HCT116 (cell line): ENCODE data around the gene FRRS1L. TPM values are rescaled to one million over a fixed set of nuclear protein-coding genes. Genes with fewer than 3 reads are reported as not detected.

Source experiments
- ATAC-seq: fragments of 200-7000 bp; cut with Tn5 transposase; 2 replicates; pipeline ENCODE4 v1.9.1; 2020; ENCODE audit warnings: mild to moderate bottlenecking, moderate library complexity
- BruUV-seq: library from RNA; stranded (reverse); fragments of 400-500 nt; replicated peaks from 2 replicates; lab custom pipeline; 2021; lab: Mats Ljungman, UMichigan
- CTCF ChIA-PET: fragments of 300-600 bp; sonication (Branson Sonifier 250); formaldehyde crosslinking; loops from one replicate; lab custom pipeline; 2021; ENCODE audit warnings: antibody characterized with exemption; lab: Charles Lee
- POLR2A ChIA-PET: fragments of 300-600, 350-600 bp; sonication (Branson Sonifier 250); formaldehyde crosslinking; loops from one replicate; lab custom pipeline; 2021; ENCODE audit warnings: antibody characterized with exemption; lab: Charles Lee
- RAD21 ChIA-PET, 2 experiments: fragments of 300-600 bp; sonication (Branson Sonifier 250); formaldehyde crosslinking; loops; one replicate each; lab custom pipeline; 2023; ENCODE audit warnings: low total read pairs in 2 of 2; ENCODE audit not compliant: uncharacterized antibody in 2 of 2, unreplicated experiment in 2 of 2, low non-redundant PET in 1 of 2; lab: Charles Lee
- DNase-seq: peaks from one replicate; pipeline ENCODE4 v3.0.0-alpha.2; 2010; ENCODE audit warnings: low read depth, low spot score
- H2AFZ ChIP-seq: fragments of 200-600 bp; shearing (Covaris generic), sonication (generic); 2 replicates; pipeline ENCODE4 v1.6.1; 2017; ENCODE audit warnings: low read depth, mixed run types, mixed read lengths, antibody characterized with exemption, low read length; ENCODE audit not compliant: poor library complexity, severe bottlenecking
- H3K27ac ChIP-seq: 2 replicates; pipeline ENCODE4 v1.5.1; 2012; ENCODE audit warnings: low read depth, low read length
- H3K27me3 ChIP-seq: fragments of 200-600 bp; sonication (generic); 2 replicates; pipeline ENCODE4 v1.6.1; 2016; ENCODE audit warnings: mixed run types, low read length, mixed read lengths; ENCODE audit not compliant: insufficient read depth
- H3K36me3 ChIP-seq, 2 experiments: fragments of 200-500 bp in 1 of 2; fragments of 200-600 bp in 1 of 2; sonication (Bioruptor generic) in 1 of 2; sonication (generic) in 1 of 2; 2 replicates each; pipeline versions ENCODE4 v1.5.1 to v1.6.1; 2014 to 2016; ENCODE audit warnings: low read length in 2 of 2, inconsistent platforms in 1 of 2, mixed read lengths in 1 of 2, mixed run types in 1 of 2; ENCODE audit not compliant: insufficient read depth in 2 of 2, control insufficient read depth in 1 of 2
- H3K4me1 ChIP-seq, 2 experiments: fragments of 200-600 bp in 1 of 2; sonication (generic) in 1 of 2; 2 replicates each; pipeline versions ENCODE4 v1.5.1 to v1.6.1; 2012 to 2017; ENCODE audit warnings: low read length in 2 of 2, inconsistent platforms in 1 of 2, mild to moderate bottlenecking in 1 of 2, mixed read lengths in 1 of 2, mixed run types in 1 of 2, moderate library complexity in 1 of 2; ENCODE audit not compliant: insufficient read depth in 2 of 2, control insufficient read depth in 1 of 2
- H3K4me2 ChIP-seq: fragments of 200-600 bp; sonication (generic); 2 replicates; pipeline ENCODE4 v1.6.1; 2017; ENCODE audit warnings: mixed run types, low read length, mixed read lengths
- H3K4me3 ChIP-seq, 2 experiments: fragments of 200-600 bp in 1 of 2; sonication (generic) in 1 of 2; replicated peaks in 1 of 2; 2 replicates each; pipeline ENCODE4 v1.5.1; 2011 to 2016; ENCODE audit warnings: low read length in 2 of 2, control low read depth in 1 of 2, low read depth in 1 of 2, mild to moderate bottlenecking in 1 of 2, mixed read lengths in 1 of 2, mixed run types in 1 of 2
- H3K79me2 ChIP-seq: fragments of 200-600 bp; sonication (generic); 2 replicates; pipeline ENCODE4 v1.6.1; 2017; ENCODE audit warnings: mild to moderate bottlenecking, mixed run types, low read length, moderate library complexity, mixed read lengths; ENCODE audit not compliant: insufficient read depth
- H3K9ac ChIP-seq: fragments of 200-600 bp; sonication (generic); 2 replicates; pipeline ENCODE4 v1.6.1; 2016; ENCODE audit warnings: low read length, mixed read lengths
- H3K9me2 ChIP-seq: fragments of 200-600 bp; sonication (generic), shearing (Covaris generic); 2 replicates; pipeline ENCODE4 v1.6.1; 2017; ENCODE audit warnings: mixed run types, mild to moderate bottlenecking, moderate library complexity; ENCODE audit not compliant: insufficient read depth
- H3K9me3 ChIP-seq, 2 experiments: fragments of 200-500 bp in 1 of 2; fragments of 200-600 bp in 1 of 2; sonication (Bioruptor generic) in 1 of 2; sonication (generic) in 1 of 2; 2 replicates each; pipeline ENCODE4 v1.6.1; 2014 to 2017; ENCODE audit warnings: low read length in 2 of 2, mixed read lengths in 2 of 2, inconsistent platforms in 1 of 2, low read depth in 1 of 2, mild to moderate bottlenecking in 1 of 2, mixed run types in 1 of 2, moderate library complexity in 1 of 2; ENCODE audit not compliant: control insufficient read depth in 1 of 2, insufficient read depth in 1 of 2
- H4K20me1 ChIP-seq: fragments of 200-600 bp; sonication (generic), shearing (Covaris generic); 2 replicates; pipeline ENCODE4 v1.6.1; 2017; ENCODE audit warnings: mixed run types, mild to moderate bottlenecking, moderate library complexity; ENCODE audit not compliant: insufficient read depth
- CBX3 ChIP-seq: IDR thresholded peaks from 2 replicates; pipeline ENCODE4 v1.6.1; 2012; ENCODE audit warnings: low read depth
- CEBPB ChIP-seq: IDR thresholded peaks from 2 replicates; pipeline ENCODE4 v1.6.1; 2012; ENCODE audit warnings: low read depth
- EZH2 ChIP-seq: fragments of 200-600 bp; sonication (generic); IDR thresholded peaks from 2 replicates; pipeline ENCODE4 v1.6.1; 2017; ENCODE audit warnings: antibody characterized with exemption, mixed run types
- EZH2phosphoT487 ChIP-seq: fragments of 200-600 bp; IDR thresholded peaks from 2 replicates; pipeline ENCODE4 v1.6.1; 2018; ENCODE audit warnings: antibody characterized with exemption, borderline replicate concordance
- FOSL1 ChIP-seq: IDR thresholded peaks from 2 replicates; pipeline ENCODE4 v1.6.1; 2012; ENCODE audit warnings: low read depth
- JUND ChIP-seq: IDR thresholded peaks from 2 replicates; pipeline ENCODE4 v1.6.1; 2012
- POLR2A ChIP-seq: IDR thresholded peaks from 2 replicates; pipeline ENCODE4 v1.7.0; 2011; ENCODE audit warnings: borderline replicate concordance; ENCODE audit not compliant: insufficient read depth, insufficient read length; ENCODE audit errors: extremely low read depth
- RAD21 ChIP-seq: IDR thresholded peaks from 2 replicates; pipeline ENCODE4 v1.6.1; 2012; ENCODE audit warnings: low read depth, mild to moderate bottlenecking
- SRF ChIP-seq: IDR thresholded peaks from 2 replicates; pipeline ENCODE4 v1.6.1; 2012; ENCODE audit warnings: low read depth
- TCF7L2 ChIP-seq: IDR thresholded peaks from 2 replicates; pipeline ENCODE4 v1.7.0; 2011; ENCODE audit warnings: borderline replicate concordance, inconsistent platforms; ENCODE audit not compliant: insufficient read depth, insufficient read length; ENCODE audit errors: extremely low read depth
- ZNF274 ChIP-seq: fragments of 200-500 bp; sonication (Bioruptor generic); IDR thresholded peaks from 2 replicates; pipeline ENCODE4 v1.6.1; 2014; ENCODE audit warnings: mild to moderate bottlenecking, low read depth, low read length, inconsistent platforms
- intact Hi-C: fragments of 100-400 bp; cut with micrococcal nuclease; formaldehyde crosslinking; loops from 2 replicates; pipeline ENCODE4 v1.10.0; 2022
- total RNA-seq: library from RNA; stranded (reverse); gene quantifications from one replicate; pipeline ENCODE4 v1.2.1, GENCODE V29; 2021; ENCODE audit not compliant: unreplicated experiment
- TF ChIP-seq, protein P1 (sequence below): IDR thresholded peaks from 2 replicates; pipeline ENCODE4 v1.6.1; 2011; ENCODE audit warnings: mild to moderate bottlenecking, low read length, moderate library complexity; ENCODE audit not compliant: insufficient replicate concordance; ENCODE audit errors: extremely low read depth
- TF ChIP-seq, protein P2 (sequence below): IDR thresholded peaks from 2 replicates; pipeline ENCODE4 v1.6.1; 2012; ENCODE audit warnings: low read depth
- TF ChIP-seq, protein P3 (sequence below), 3 experiments: fragments of 200-600 bp in 1 of 3; sonication (generic) in 1 of 3; IDR thresholded peaks in 2 of 3; conservative IDR thresholded peaks in 1 of 3; 2 replicates each; pipeline ENCODE4 v1.5.1; 2012 to 2017; ENCODE audit warnings: low read depth in 2 of 3, low read length in 2 of 3, antibody characterized with exemption in 1 of 3, borderline replicate concordance in 1 of 3, control low read depth in 1 of 3, mild to moderate bottlenecking in 1 of 3, mixed read lengths in 1 of 3, mixed run types in 1 of 3, moderate library complexity in 1 of 3; ENCODE audit not compliant: insufficient read depth in 1 of 3
- TF ChIP-seq, protein P4 (sequence below): IDR thresholded peaks from 2 replicates; pipeline ENCODE4 v1.6.1; 2012

FRRS1L gene
- total RNA-seq, 1 experiment from 2014 or later, result not detected

DNA sequence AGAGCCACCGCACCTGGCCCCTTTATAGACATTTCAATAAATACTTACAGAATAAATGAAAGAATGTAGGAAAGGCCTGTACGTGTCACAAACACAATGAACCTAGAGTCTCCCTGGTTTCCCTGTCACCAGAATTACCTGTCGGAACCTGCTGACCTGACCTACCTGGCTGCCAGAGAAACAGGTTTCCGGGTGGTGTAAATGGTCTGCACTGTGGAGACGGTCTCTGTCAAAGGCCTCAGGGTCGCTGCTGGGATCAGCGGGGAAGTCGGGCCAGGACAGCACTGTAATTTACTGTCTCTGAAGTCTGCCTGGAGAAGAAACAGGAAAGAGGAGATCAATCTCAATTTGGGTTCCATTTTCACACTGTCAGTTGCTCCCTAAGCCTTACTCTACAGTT, 9.3 kb upstream of the FRRS1L start:
- RAD21 ChIA-PET, result no interaction called here
- H3K4me2 ChIP-seq, result no peak overlapping the region
- no peaks in the 10 kb centered on the region for H3K27me3 ChIP-seq
- TF ChIP-seq CBX3 (no peak), EZH2 (no peak), RAD21 (no peak), POLR2A (no peak), TCF7L2 (no peak), ZNF274 (no peak), EZH2phosphoT487 (no peak), FOSL1 (no peak), SRF (no peak), CEBPB (no peak), JUND (no peak)
- TF ChIP-seq, protein P1, sequence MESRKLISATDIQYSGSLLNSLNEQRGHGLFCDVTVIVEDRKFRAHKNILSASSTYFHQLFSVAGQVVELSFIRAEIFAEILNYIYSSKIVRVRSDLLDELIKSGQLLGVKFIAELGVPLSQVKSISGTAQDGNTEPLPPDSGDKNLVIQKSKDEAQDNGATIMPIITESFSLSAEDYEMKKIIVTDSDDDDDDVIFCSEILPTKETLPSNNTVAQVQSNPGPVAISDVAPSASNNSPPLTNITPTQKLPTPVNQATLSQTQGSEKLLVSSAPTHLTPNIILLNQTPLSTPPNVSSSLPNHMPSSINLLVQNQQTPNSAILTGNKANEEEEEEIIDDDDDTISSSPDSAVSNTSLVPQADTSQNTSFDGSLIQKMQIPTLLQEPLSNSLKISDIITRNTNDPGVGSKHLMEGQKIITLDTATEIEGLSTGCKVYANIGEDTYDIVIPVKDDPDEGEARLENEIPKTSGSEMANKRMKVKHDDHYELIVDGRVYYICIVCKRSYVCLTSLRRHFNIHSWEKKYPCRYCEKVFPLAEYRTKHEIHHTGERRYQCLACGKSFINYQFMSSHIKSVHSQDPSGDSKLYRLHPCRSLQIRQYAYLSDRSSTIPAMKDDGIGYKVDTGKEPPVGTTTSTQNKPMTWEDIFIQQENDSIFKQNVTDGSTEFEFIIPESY, result no peak
- TF ChIP-seq, protein P2, sequence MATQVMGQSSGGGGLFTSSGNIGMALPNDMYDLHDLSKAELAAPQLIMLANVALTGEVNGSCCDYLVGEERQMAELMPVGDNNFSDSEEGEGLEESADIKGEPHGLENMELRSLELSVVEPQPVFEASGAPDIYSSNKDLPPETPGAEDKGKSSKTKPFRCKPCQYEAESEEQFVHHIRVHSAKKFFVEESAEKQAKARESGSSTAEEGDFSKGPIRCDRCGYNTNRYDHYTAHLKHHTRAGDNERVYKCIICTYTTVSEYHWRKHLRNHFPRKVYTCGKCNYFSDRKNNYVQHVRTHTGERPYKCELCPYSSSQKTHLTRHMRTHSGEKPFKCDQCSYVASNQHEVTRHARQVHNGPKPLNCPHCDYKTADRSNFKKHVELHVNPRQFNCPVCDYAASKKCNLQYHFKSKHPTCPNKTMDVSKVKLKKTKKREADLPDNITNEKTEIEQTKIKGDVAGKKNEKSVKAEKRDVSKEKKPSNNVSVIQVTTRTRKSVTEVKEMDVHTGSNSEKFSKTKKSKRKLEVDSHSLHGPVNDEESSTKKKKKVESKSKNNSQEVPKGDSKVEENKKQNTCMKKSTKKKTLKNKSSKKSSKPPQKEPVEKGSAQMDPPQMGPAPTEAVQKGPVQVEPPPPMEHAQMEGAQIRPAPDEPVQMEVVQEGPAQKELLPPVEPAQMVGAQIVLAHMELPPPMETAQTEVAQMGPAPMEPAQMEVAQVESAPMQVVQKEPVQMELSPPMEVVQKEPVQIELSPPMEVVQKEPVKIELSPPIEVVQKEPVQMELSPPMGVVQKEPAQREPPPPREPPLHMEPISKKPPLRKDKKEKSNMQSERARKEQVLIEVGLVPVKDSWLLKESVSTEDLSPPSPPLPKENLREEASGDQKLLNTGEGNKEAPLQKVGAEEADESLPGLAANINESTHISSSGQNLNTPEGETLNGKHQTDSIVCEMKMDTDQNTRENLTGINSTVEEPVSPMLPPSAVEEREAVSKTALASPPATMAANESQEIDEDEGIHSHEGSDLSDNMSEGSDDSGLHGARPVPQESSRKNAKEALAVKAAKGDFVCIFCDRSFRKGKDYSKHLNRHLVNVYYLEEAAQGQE, result no peak
- TF ChIP-seq, protein P3, sequence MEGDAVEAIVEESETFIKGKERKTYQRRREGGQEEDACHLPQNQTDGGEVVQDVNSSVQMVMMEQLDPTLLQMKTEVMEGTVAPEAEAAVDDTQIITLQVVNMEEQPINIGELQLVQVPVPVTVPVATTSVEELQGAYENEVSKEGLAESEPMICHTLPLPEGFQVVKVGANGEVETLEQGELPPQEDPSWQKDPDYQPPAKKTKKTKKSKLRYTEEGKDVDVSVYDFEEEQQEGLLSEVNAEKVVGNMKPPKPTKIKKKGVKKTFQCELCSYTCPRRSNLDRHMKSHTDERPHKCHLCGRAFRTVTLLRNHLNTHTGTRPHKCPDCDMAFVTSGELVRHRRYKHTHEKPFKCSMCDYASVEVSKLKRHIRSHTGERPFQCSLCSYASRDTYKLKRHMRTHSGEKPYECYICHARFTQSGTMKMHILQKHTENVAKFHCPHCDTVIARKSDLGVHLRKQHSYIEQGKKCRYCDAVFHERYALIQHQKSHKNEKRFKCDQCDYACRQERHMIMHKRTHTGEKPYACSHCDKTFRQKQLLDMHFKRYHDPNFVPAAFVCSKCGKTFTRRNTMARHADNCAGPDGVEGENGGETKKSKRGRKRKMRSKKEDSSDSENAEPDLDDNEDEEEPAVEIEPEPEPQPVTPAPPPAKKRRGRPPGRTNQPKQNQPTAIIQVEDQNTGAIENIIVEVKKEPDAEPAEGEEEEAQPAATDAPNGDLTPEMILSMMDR (IDR thresholded peaks at IDR 0.05 in 2 of 3, conservative IDR thresholded peaks at IDR 0.05 in 1 of 3; ENCODE audit: borderline replicate concordance in 1 of 3, insufficient read depth in 1 of 3, low read depth in 2 of 3, low read length in 2 of 3), result no peak
- TF ChIP-seq, protein P4, sequence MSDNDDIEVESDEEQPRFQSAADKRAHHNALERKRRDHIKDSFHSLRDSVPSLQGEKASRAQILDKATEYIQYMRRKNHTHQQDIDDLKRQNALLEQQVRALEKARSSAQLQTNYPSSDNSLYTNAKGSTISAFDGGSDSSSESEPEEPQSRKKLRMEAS, result no peak
- intact Hi-C loops, result no loop called here
- ATAC-seq (no peak), DNase-seq (no peak)
- H3K9me3 ChIP-seq, result no peaks in the 10 kb centered on the region
- no peaks in the 10 kb centered on the region for H3K9me2 ChIP-seq
- no peaks in the 10 kb centered on the region for H3K79me2 ChIP-seq
- no peak overlapping the region for H3K27ac ChIP-seq
- no peaks in the 10 kb centered on the region for H4K20me1 ChIP-seq
- POLR2A ChIA-PET, result no interaction called here
- BruUV-seq, result no TSS peak
- H3K4me1 ChIP-seq, result no peaks in the 10 kb centered on the region
- CTCF ChIA-PET, result no interaction called here
- no peak overlapping the region for H3K9ac ChIP-seq
- H3K4me3 ChIP-seq, result no peak overlapping the region
- no peak overlapping the region for H2AFZ ChIP-seq
- no peaks in the 10 kb centered on the region for H3K36me3 ChIP-seq
